Ishikawa (cell line): ENCODE results near the gene CELA1.

ENCODE experiments used
- MAX ChIP-seq: IDR thresholded peaks from 2 replicates; pipeline ENCODE4 v1.6.1; 2012
- RAD21 ChIP-seq: IDR thresholded peaks from 2 replicates; pipeline ENCODE4 v1.6.1; 2012; ENCODE audit warnings: low read depth

GRCh38 chr12:51293696-51294095 lies 52.8 kb downstream of the CELA1 start:
- TF ChIP-seq RAD21 (no peak), MAX (no peak)
